AG09319 (cell line): Measurements from ENCODE around the gene TMEM271.

Experiments
- DNase-seq: peaks from one replicate; pipeline ENCODE4 v3.0.0-alpha.2; 2010; ENCODE audit warnings: low read depth; ENCODE audit errors: extremely low read depth
- TF ChIP-seq, protein P1 (sequence below): IDR thresholded peaks from 2 replicates; pipeline ENCODE4 v1.5.1; 2011; ENCODE audit warnings: low read depth, mild to moderate bottlenecking, inconsistent platforms, low read length, moderate library complexity

TMEM271 gene

DNA sequence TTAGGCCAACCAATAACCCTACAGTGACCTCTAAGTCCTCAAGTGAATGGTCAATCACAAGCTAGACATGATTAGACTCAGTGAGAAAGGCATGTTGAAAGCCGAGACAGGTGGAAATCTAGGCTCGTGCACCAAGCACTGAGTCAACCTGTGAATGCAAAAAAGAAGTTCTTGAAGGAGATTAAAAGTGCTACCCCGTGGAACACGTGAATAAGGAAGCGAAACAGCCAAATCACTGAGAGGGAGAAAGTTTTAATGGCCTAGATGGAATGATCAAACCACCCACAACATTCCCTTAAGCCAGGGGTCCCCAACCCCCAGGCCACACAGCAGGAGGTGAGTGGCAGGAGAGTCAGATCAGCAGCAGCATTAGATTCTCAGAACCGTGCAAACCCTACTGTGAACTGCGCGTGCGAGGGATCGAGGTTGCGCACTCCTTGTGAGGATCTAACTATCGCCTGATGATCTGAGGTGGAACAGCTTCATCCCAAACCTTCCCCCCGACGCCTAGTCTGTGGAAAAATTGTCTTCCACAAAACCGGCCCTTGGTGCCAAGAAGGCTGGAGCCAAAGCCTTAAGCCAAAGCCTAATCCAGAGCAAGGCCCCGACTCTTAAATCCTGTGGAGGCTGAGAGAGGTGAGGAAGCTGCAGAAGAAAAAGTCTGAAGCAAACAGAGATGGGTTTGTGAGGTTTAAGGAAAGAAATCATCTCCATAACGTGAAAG lies 29.8 kb upstream of the TMEM271 start:
- TF ChIP-seq, protein P1, sequence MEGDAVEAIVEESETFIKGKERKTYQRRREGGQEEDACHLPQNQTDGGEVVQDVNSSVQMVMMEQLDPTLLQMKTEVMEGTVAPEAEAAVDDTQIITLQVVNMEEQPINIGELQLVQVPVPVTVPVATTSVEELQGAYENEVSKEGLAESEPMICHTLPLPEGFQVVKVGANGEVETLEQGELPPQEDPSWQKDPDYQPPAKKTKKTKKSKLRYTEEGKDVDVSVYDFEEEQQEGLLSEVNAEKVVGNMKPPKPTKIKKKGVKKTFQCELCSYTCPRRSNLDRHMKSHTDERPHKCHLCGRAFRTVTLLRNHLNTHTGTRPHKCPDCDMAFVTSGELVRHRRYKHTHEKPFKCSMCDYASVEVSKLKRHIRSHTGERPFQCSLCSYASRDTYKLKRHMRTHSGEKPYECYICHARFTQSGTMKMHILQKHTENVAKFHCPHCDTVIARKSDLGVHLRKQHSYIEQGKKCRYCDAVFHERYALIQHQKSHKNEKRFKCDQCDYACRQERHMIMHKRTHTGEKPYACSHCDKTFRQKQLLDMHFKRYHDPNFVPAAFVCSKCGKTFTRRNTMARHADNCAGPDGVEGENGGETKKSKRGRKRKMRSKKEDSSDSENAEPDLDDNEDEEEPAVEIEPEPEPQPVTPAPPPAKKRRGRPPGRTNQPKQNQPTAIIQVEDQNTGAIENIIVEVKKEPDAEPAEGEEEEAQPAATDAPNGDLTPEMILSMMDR: no peak
- DNase-seq: no peak

DNA sequence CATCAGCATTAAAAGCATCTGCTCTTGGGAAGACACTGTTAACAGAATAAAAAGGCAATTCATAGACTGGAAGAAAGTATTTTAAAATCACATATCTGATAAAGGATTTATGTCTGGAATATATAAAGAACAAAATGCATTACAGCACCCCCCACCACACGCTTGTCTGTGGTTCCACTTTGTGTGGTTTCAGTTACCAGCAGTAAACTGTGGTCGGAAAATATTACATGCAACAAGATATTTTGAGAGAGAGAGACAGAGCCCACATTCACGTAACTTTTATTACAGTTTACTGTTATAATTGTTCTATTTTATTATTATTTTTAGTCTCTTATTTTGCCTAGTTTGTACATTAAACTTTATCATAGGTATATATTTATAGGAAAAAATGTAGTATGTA lies 28.0 kb upstream of the TMEM271 start:
- TF ChIP-seq, protein P1: no peak
- no peak for DNase-seq

DNA sequence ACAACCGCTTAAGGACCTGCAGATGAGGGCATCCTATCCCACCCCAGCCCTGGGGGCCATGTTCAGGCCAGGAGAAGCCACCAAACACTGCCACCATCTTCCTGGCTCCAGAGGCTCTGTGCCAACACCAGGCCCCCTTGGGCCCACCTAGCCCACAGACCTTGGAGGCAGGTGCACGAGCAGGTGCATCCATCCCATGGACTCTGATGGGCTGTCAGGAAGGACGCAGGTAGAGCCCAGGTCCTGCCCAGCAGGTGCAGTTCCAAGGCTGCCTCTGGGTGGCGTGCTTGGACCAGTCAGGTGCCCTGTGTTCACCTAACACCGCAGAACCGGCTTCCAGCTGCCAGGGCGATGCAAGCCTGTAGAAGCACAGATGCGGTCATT lies 26.5 kb upstream of the TMEM271 start:
- no peak for DNase-seq
- TF ChIP-seq, protein P1: peak; percentile 5; the same call in 1 of the 2 replicates

DNA sequence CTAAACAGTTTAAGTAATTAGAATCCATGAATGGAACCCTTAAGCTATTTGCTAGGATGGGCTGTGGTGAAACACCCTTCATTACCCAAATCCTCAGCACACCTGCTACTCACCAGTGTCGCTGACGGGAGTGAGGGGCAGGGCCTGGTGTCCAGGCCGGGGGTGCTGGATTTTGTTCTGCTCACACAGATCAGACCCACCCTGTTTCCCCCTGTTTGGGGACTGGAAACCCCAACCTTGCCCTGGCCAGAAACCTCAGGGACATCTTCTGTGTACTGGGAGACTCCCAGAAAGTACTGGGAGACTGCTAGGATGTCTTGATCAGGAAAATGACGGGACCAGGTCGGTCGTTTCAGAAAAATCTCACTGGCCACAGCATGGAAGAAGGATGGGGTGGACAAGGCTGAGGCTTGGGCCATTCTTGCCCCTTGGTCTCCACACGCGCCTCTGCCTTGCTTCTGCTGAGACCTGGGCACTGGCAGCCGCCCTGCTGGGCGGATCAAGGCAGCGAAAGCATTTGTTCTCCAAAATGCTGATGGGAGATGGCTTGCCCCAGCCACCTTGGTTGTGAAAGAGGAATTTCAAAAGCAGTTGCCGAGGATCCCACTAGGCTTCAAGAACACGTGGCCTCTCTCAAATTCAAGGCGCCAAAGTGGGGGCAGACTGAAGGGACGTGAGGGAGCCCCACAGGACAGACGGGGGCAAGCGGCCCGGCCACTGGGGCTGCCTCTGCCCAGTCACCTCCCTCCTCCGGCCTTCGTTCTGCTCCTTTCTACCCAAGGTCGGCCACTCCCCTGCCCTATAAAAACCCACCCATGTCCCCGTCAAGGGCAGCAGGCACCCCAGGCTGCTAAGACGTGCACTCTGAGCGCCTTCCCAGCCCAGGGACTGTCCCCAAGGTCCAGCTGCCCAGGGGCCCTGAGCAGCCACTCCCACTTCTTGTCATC lies 25.8 kb upstream of the TMEM271 start:
- TF ChIP-seq, protein P1: no peak
- no peak for DNase-seq

DNA sequence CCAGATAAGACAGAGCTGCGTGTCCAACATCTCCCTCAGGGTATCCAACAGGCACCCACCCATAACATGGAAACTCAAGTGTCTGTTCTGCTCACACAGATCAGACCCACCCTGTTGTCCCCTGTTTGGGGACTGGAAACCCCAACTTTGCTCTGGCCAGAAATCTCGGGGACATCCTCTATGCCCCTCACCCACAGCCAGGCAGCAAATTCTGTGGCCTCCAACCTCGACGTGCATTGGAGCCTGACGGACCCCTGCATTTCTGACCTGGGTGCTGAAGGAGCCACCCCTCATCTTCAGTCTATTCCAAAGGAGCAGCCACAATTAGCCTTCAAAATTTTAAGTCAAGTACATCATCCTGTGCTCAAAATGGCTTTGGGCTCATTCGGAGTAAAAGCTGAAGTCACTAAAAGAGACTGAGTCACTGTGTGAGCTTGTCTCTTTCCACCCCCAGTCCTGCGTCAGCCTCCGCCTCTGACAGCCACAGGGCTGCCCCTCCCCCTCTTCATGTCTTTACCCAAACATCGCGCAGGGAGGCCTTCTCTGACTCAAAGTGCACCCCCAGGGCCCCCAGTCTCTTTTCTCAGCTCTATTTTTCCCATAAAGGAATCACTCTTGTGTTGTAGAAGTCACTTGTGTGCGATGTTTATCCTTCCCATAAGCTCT lies 24.9 kb upstream of the TMEM271 start:
- no peak for DNase-seq
- TF ChIP-seq, protein P1: no peak

DNA sequence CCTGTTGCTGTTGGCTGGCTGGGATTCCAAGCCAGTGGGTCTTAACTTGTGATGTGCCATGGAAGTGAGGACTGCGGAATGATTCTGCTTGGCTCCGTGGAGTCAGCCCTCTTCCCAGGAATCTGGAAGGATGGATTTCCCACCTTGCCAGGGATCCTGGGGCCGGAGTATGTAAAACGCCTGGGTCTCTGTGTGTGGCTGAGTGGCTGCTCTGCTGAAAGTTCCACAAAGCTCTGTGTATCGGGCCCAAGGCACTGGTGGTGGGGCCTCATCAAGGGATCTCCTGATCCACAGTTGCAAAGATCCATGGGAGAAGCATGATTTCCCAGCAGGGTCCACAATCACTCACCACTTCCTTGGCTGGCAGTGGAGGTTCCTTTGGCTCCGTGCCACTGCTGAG lies 24.1 kb upstream of the TMEM271 start:
- TF ChIP-seq, protein P1: no peak
- DNase-seq: no peak
